T-helper 1 cell (primary cell): ENCODE results near the gene BCL2L11.
"Not testable (repeated sequence)": the region's sequence is repeated elsewhere in the genome, so short reads cannot be mapped to it uniquely, and the experiment has no call there.

Experiments used
- DNase-seq, 5 donors: peaks; one replicate each; pipeline ENCODE4 v3.0.0-alpha.2; 2012 to 2020
- total RNA-seq, 4 donors: gene quantifications; one replicate each; lab custom pipeline; 2026; lab: John Stamatoyannopoulos, UW

Gene BCL2L11, protein sequence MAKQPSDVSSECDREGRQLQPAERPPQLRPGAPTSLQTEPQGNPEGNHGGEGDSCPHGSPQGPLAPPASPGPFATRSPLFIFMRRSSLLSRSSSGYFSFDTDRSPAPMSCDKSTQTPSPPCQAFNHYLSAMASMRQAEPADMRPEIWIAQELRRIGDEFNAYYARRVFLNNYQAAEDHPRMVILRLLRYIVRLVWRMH
- 36.1 to 50.4 (median 47.3) reads per million in 4 donors for total RNA-seq

DNA sequence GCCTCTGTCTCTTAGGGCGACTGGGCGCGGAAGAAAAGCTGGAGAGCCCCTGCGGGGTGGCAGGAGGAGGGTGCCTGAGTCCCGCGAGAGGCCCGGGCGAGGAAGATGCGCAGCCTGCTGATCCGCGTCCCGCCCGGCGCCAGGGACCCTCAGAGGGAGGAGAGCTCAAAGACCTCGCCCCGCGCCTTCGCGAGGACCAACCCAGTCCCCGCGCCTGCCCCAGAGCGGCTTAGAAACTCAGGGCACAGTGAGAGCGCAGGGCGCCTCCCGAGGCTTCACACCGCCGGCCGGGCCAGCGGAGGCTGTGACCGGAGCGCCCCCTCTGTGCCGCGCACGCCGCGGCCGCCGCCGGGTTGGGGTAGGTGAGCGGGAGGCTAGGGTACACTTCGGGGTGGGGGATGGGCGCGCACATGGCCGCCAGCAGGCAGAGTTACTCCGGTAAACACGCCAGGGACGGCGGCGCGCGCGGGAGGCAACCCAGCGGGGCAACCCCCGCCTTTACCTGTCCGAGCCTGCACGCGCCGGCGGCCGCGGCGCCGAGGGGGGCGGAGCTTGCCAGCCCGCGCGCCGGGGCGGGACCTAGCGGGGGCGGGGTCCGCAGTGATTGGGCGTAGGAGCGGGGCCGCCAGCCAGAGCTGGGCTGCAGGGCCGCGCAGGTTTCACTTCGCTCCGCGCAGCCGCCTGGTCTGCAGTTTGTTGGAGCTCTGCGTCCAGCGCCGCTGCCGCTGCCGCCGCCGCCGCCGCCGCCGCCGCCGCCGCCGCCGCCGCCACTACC lies at the start of gene BCL2L11:
Gene BCL2L11 (plus strand): TSS at position 662 of the 775 bp plus-strand sequence. CDS start 2,832 bp downstream, outside the sequence.
- peak; percentile 79 to 87 (median 80) for DNase-seq

DNA sequence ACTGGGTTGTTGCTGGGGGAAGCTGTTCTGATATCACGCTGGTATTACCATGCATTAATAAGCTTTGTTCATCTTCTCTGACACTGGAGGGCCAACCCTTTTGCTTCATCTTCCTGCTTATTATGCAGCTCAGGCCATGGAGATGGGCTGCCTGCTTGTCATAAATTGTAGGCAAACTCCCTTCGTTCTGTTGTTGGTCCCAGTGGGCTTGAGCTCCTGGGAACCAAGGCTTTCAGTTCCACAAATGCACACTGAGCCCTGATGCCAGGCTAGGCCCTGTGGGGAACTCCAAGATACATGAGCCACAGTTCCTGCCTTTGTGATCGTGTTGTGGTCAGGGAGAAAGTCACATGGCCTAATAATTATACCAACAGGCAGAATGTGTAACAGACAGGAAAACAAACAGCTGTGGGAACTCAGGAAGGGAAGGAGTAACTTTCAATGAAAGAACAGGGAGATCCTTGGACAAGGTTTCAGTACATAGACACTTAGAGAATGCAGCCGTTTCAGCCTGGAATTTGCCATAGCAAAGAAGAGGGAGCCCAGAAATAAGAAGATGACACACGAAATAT lies 49.0 kb upstream of the BCL2L11 start:
- no peak for DNase-seq

DNA sequence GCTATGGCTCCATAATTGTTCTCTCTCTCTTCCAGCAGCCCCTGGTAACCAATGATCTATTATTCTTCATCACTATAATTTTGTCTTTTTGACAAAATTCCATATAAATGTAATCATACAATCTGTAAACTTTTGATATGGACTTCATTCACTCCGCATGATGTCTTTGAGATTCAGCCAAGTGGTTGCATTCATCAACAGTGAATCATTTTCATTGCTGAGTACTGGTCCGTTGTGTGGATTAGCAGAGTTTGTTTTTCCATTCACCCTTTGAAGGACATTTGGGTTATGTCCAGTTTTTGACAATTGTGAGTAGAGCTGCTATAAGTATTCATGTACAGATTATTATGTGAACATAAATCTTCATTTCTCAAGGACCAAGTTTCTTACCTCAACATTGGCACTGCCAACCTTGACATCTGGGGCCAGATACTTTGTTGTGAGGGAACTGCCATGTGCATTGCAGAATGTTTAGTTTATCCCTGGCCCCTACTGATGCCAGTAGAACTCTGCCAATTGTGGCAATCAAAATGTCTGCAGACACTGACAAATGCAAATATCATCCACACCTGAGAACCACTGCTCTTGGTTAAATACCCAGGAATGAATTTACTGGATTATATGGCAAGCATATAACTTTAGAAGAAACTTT lies 48.4 kb upstream of the BCL2L11 start:
- DNase-seq, result no peak

- DNase-seq, result not testable (repeated sequence)
Observed at GRCh38 chr2:111082659-111083058, 38.1 kb upstream of the BCL2L11 start.

GRCh38 chr2:111091811-111092211 lies 28.9 kb upstream of the BCL2L11 start:
- DNase-seq, result peak in 1 of 5 donors; percentile 25

DNA sequence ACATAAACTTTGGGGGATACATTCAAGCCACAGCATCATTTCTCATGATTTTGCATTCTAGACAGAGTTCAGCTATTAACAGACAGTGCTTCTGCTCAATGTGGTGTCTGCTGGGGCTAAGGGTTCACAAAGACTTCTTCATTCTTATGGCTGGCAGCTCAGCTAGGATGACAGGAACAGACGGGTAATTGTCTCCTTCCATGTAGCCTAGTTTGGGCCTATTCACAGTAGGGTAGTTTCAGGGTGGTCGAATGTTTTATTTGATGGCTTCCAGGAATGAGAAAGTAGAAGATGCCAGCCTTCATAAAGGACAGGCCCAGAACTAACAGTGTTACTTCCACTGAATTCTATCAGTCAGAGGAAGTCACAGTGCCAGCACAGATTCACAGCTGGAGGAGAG lies 26.0 kb upstream of the BCL2L11 start:
- DNase-seq, result no peak

- no peak for DNase-seq
Observed at GRCh38 chr2:111095434-111095833, 25.3 kb upstream of the BCL2L11 start.

DNA sequence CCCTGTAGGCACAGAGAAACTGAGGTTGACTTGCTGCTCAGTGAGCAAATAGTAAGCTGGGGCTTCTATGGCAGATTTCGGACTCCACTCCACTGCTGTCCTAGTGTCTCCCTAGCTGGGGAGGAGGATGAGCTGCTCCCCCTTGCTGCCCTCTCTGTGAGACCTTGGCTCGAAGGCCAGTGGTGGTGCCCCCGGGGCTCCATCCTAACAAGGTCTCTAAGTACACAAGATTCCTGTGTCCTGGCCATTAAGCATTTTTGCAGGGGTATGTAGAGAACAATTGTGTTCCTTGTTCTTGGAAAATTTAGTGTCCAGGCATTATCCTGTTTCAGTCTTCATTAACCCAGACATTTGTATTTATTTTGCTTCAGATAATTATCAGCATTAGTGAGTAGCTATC lies 21.3 kb upstream of the BCL2L11 start:
- no peak for DNase-seq

GRCh38 chr2:111100087-111100764 lies 20.5 kb upstream of the BCL2L11 start:
- DNase-seq, result no peak

DNA sequence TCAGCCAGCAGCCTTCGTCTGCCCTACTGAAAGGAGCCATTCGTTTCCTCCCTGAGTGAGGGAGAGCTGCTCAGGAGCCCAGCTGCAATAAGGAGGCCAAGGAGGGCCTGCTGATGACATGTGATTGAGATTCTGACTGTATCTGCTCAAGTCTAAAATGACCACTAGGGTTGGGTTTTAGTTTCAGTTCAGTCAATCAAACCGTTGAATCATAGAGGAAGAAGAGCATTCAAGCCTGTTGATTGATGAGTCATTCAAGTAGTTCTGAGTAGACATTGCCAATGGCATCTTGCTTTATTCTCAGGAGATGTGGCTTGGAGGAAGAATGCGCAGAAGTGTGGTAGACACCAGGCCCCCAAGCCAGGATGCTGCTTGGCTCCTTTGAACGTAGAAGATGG lies 19.9 kb upstream of the BCL2L11 start:
- peak in 1 of 5 donors; percentile 78 for DNase-seq

DNA sequence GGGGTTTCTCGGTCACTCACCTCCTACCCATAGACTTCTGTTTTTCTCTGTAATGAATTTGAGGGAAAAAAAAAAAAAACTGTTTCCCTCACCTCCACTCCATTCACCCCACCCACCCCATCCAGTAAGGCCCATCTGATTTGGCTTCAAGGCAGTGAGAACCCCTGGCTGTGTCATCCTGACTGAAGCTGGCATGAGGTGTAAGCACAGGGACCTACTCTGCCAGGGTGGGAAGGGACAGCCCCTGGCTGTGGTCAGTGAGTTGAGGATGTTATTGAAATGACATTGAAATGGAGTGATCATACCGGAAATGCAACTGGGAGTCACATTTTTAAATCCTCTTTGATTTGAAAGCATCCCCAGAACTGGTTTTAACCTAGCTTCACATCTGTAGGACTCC lies 19.1 kb upstream of the BCL2L11 start:
- DNase-seq, result peak in 1 of 5 donors; percentile 9

DNA sequence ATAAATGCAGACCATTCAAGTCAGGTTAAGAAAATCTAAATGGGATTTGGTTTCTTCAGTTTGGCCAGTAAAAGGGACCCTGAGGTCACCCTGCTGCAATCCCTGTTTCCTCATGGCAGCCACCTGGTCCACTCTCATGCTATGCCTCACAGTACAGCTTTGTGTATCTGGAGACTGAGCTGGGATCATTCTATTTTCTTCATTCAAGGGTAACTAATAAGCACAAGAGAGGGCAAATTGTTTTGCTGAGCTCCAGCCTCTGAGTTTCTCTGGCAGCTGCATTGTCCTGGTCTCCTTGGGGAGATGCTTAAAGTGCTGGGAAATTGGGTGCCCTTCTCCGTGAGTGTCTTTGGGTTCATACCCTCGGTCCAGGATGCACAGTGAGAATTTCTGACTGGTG lies 18.5 kb upstream of the BCL2L11 start:
- no peak for DNase-seq

DNA sequence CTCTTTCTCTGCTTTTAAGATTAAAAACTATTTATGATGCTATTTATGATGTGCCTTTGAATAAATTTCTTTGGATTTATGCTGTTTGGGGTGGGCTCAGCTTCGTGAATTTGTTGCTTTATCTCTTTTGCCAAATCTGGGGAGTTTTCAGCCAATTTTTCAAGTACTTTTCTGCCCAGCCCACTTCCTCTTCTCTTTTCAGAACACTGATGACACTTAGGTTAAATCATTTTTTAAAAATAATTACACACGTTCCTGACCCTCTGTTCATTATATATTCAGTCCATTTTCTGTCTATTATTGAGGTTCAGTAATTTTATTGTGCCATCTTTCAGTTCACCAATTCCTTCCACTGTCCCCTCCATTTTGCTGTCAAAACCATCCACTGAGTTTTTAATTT lies 14.8 kb upstream of the BCL2L11 start:
- DNase-seq, result no peak

GRCh38 chr2:111106706-111107105 lies 14.0 kb upstream of the BCL2L11 start:
- no peak for DNase-seq

- DNase-seq, result no peak
Observed at GRCh38 chr2:111108745-111109271, 11.9 kb upstream of the BCL2L11 start.

- DNase-seq, result no peak
Observed at GRCh38 chr2:111111101-111111755, 9.5 kb upstream of the BCL2L11 start.

GRCh38 chr2:111113838-111114237 lies 6.9 kb upstream of the BCL2L11 start:
- no peak for DNase-seq

- peak in 1 of 5 donors; percentile 47 for DNase-seq
Observed at GRCh38 chr2:111116011-111116746, 4.5 kb upstream of the BCL2L11 start.

GRCh38 chr2:111116843-111117597 lies 3.7 kb upstream of the BCL2L11 start:
- DNase-seq, result peak; percentile 37 to 77 (median 56)
